Thyroid gland (tissue), 4 donors: ENCODE data around the gene PARG. TPM values are rescaled to one million over a fixed set of nuclear protein-coding genes. Genes with fewer than 3 reads are reported as not detected.
"Not testable (repeated sequence)": the region's sequence is repeated elsewhere in the genome, so short reads cannot be mapped to it uniquely, and the experiment has no call there.

ENCODE experiments used
- DNase-seq, 2 donors: peaks; one replicate each; pipeline ENCODE4 v3.0.0-alpha.2; 2019
- H3K27ac ChIP-seq, 3 donors: fragments of 200-600 bp; sonication (generic); 1 replicate in 2 of 3; 2 replicates in 1 of 3; pipeline ENCODE4 v1.5.1; 2016 to 2019; ENCODE audit warnings: mild to moderate bottlenecking in 1 of 3, moderate library complexity in 1 of 3
- H3K27me3 ChIP-seq: fragments of 200-600 bp; sonication (generic); one replicate; pipeline ENCODE4 v1.5.1; 2019
- H3K36me3 ChIP-seq, 2 donors: fragments of 200-600 bp; sonication (generic); one replicate each; pipeline ENCODE4 v1.5.1; 2016 to 2019
- H3K4me1 ChIP-seq, 2 donors: fragments of 200-600 bp; sonication (generic); one replicate each; pipeline ENCODE4 v1.5.1; 2017 to 2019
- H3K4me3 ChIP-seq, 3 donors: fragments of 200-600 bp; sonication (generic); replicated peaks in 1 of 3; 1 replicate in 2 of 3; 2 replicates in 1 of 3; pipeline ENCODE4 v1.5.1; 2016; ENCODE audit warnings: mild to moderate bottlenecking in 1 of 3
- H3K9me3 ChIP-seq: fragments of 200-600 bp; sonication (generic); one replicate; pipeline ENCODE4 v1.5.1; 2017
- CTCF ChIP-seq, 6 experiments: fragments of 200-600 bp in 3 of 6; fragments of 450-650 bp in 3 of 6; sonication (generic) in 3 of 6; IDR thresholded peaks; one replicate each; pipeline ENCODE4 v1.5.1; 2016 to 2019; ENCODE audit warnings: antibody characterized with exemption in 6 of 6, mild to moderate bottlenecking in 2 of 6, inconsistent platforms in 1 of 6, moderate library complexity in 1 of 6
- POLR2A ChIP-seq, 2 donors: fragments of 450-650 bp; IDR thresholded peaks; one replicate each; pipeline ENCODE4 v1.6.1; 2017; ENCODE audit warnings: antibody characterized with exemption in 2 of 2, mild to moderate bottlenecking in 2 of 2, moderate library complexity in 1 of 2
- WGBS, 2 donors: methylation state at CpG; one replicate each; pipeline ENCODE4 v1.1.5; 2017; 5-methylcytosine and 5-hydroxymethylcytosine counted together
- intact Hi-C: fragments of 100-400 bp; cut with DNase I; formaldehyde crosslinking; loops from one replicate; pipeline ENCODE4 v1.15.1; 2023
- total RNA-seq, 4 donors: library from RNA; depleted of rRNA; stranded (reverse); fragments of >200 nt; gene quantifications; one replicate each; pipeline ENCODE4 v1.2.3, GENCODE V29; 2016

PARG gene
- total RNA-seq, 4 donors from 2014 or later: 22.0 to 32.4 (median 23.5) TPM

DNA sequence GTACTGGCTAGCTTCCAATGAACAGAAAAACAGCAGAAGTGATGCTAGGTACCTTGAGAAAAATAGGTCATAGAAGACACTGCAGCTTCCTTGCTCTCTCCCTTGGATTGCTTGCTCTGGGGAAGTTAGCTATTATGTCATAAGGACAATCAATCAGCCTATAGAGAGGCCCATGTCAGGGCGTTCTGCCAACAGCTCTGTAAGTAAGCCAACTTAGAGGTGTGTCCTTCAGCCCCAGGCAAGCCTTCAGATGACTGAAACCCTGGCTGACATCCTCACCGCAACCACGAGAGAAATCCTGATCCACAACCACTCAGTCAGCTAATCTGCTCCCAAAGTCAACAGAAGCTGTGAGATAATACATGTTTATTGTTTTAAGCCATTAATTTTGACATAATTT lies 58.0 kb downstream of the PARG start:
- H3K4me1 ChIP-seq, H3K4me3 ChIP-seq, H3K9me3 ChIP-seq, DNase-seq, H3K27me3 ChIP-seq, H3K36me3 ChIP-seq, H3K27ac ChIP-seq, intact Hi-C loops: not testable (repeated sequence)
- 100% methylated on average over 1 of the region's 3 CpGs; no CpG with 5 or more reads in 1 of the 2 donors for WGBS, 2 donors

DNA sequence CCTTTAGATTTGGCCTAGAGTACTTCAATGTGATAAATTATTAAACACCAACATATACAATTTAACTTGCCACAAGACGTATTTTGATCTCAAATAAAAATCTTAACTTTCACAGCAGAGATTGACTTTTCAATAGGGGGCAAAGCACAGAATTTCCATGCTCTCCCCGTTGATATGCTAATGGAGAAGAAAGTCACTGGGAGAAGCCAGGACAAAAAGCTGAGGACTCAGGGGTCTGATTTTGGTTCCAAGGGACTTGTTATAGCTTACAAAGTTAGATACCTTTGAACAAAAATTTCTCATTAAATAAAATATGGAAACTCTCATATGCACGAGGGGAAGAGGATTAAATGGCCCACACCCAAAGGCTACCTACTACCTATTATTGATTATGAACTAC lies 59.5 kb downstream of the PARG start:
- H3K4me3 ChIP-seq, H3K27ac ChIP-seq, H3K36me3 ChIP-seq, DNase-seq, intact Hi-C loops, H3K27me3 ChIP-seq, H3K4me1 ChIP-seq, H3K9me3 ChIP-seq: not testable (repeated sequence)
- WGBS, 2 donors: 74 to 89% methylated on average over 3 of the region's 3 CpGs

DNA sequence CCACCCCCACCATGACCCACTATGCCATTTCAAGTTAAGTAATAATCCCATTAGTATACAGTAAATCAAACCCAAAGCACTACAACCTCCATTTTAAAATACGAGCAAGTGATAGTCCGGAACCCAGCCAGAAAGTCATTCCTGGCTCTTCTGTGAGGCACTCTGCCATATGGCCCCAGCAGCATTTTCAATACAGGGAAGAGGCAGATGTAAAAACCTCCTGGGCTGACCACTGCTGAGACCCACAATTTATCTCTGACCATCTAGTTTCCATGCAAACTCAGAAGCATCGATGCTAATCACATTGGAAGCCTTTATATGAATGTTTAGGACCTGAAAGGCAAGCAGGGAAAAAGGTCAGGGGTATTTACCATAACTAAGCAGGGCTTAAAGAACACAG lies 69.1 kb downstream of the PARG start:
- H3K9me3 ChIP-seq, H3K4me3 ChIP-seq, intact Hi-C loops, H3K27ac ChIP-seq, H3K4me1 ChIP-seq, H3K36me3 ChIP-seq, H3K27me3 ChIP-seq, DNase-seq: not testable (repeated sequence)
- no CpG with 5 or more reads among the region's 3 CpGs for WGBS, 2 donors

GRCh38 chr10:49871462-49871861 lies 70.4 kb downstream of the PARG start:
- H3K9me3 ChIP-seq, intact Hi-C loops, H3K36me3 ChIP-seq, H3K4me1 ChIP-seq, H3K4me3 ChIP-seq, H3K27me3 ChIP-seq, H3K27ac ChIP-seq, DNase-seq: not testable (repeated sequence)
- no CpG with 5 or more reads among the region's 3 CpGs for WGBS, 2 donors

DNA sequence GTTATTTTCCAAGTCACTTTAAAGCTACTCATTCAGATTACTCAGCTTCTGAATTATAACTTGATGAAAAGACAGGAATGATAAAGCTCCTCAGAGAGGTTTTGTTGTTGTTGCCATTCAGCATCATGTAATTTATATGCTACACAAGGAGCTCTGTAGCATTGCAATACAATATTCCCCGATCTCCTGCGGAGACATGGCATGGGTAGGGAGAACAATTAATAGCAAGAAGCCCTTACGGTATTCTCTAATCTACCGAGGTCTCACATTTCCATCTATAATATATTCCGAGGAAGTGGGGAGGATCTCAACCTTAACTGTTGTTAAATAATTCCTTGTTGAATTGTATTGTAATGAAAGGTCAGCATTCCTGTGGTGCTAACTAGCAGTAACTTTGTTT lies 81.9 kb downstream of the PARG start:
- H3K27ac ChIP-seq, H3K27me3 ChIP-seq, H3K4me3 ChIP-seq, intact Hi-C loops, H3K4me1 ChIP-seq, H3K9me3 ChIP-seq, DNase-seq, H3K36me3 ChIP-seq: not testable (repeated sequence)
- 87 to 93% methylated on average over 5 of the region's 5 CpGs for WGBS, 2 donors

DNA sequence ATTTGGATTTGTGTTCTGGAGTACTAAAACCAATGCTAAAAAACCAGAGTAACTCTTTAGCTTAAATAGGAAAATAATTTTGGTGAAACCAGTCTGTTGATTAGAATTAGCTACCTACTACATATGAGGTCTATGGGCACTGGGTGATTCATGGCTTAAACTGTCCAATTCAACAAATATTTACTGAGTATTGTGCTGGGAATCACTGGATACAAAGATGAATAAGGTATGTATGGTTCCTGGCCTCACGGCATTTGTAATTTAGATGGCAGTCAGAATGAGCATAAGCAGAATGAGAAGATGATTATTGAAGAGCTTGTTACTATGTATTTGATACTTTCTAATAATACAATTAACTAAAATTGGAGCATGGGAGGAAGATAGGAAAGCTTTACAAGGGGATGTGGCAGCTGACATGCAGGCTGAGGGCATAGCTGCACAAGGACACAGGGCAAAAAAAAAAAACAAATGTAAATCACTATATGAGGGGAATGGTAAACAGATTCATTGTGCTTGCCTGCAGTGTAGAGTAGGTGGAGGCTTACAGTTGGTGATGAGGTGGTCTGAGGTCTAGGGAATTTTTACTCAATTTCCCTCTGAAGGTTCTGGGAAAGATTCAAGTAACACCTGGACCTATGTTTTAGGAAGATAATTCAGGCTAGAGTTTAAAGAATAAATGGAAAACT lies 83.0 kb downstream of the PARG start:
- H3K4me1 ChIP-seq, H3K9me3 ChIP-seq, intact Hi-C loops, H3K36me3 ChIP-seq, H3K27ac ChIP-seq, H3K4me3 ChIP-seq, DNase-seq, H3K27me3 ChIP-seq: not testable (repeated sequence)
- 97 to 100% methylated on average over 1 of the region's 1 CpG for WGBS, 2 donors

GRCh38 chr10:49849520-49849919 lies 92.3 kb downstream of the PARG start:
- H3K36me3 ChIP-seq, DNase-seq, intact Hi-C loops, H3K27ac ChIP-seq, H3K4me3 ChIP-seq, H3K4me1 ChIP-seq, H3K27me3 ChIP-seq, H3K9me3 ChIP-seq: not testable (repeated sequence)
- WGBS, 2 donors: 78 to 95% methylated on average over 4 of the region's 4 CpGs

DNA sequence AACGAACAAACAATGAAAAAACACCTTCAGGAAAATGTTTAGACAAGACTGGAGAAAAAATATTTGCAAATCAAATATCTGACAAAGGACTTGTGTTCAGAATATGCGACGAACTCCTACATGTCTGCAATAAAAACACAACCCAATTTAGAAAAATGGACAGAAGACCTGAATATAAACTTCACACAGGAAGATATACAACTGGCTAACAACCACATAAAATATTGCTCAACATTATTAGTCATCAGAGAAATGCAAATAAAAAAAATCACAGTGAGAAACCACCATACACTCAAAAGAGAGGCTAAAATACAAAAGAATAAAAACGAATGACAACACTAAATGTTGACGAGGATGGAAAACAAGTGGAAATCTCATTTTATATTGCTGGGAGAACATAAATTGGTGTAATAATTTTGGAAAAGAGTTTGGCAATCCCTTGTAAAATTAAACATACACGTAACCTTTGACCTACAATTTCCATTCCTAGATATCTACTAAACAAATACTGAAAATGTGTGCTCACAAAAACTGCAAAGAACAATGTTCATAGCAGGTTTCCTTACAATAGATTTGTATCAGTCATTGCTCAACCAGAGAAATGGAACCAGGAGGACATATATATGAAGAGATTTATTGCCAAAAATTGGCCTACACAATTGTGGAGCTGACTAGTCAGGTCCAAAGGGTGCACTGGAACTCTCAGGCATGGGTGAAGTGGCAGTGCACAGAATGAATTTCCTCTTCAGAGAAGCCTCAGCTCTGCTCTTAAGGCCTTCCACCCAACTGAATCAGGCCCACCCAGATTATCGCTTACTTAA lies 96.8 kb downstream of the PARG start:
- Histone ChIP-seq H3K36me3 (peaks cover 0 to 6% of the 10 kb centered on the region in 2 donors), H3K4me1 (no peaks in the 10 kb centered on the region), H3K4me3 (no peak overlapping the region), H3K27me3 (no peaks in the 10 kb centered on the region), H3K27ac (no peak overlapping the region), H3K9me3 (no peaks in the 10 kb centered on the region)
- TF ChIP-seq POLR2A (IDR thresholded peaks at IDR 0.05): no peak
- no peak for TF ChIP-seq CTCF (IDR thresholded peaks at IDR 0.05)
- intact Hi-C loops: no loop called here
- WGBS, 2 donors: 94 to 96% methylated on average over 7 of the region's 7 CpGs
- no peak for DNase-seq

DNA sequence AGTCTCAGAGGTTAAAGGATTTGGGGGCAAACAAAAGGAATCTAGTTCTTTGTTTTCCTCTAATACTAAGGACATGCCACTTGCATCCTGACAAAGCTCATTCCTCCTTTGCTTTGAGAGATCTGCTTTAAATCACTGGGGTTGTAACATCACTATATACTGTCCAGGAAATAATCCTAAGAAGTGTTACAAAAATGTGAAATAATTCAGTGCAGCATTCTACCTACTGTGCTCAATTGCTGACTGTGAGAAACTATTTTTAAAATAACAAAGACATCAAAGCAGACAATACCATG lies 99.5 kb downstream of the PARG start:
- H3K9me3 ChIP-seq, H3K36me3 ChIP-seq, DNase-seq, H3K27ac ChIP-seq, H3K4me1 ChIP-seq, H3K4me3 ChIP-seq, intact Hi-C loops, H3K27me3 ChIP-seq: not testable (repeated sequence)
